Measurements from ENCODE around the gene CDK19. TPM values are rescaled to one million over a fixed set of nuclear protein-coding genes. Genes with fewer than 3 reads are reported as not detected.
A peak's percentile ranks its signal among the peaks of the same experiment; 100 is the strongest.

The CDK19 gene
- total and polyA plus RNA-seq, 2 of the 13 experiments (the other 11 are each of a cell fraction or from before 2014, with no cell fraction given), result 13.4 to 27.0 TPM

DNA sequence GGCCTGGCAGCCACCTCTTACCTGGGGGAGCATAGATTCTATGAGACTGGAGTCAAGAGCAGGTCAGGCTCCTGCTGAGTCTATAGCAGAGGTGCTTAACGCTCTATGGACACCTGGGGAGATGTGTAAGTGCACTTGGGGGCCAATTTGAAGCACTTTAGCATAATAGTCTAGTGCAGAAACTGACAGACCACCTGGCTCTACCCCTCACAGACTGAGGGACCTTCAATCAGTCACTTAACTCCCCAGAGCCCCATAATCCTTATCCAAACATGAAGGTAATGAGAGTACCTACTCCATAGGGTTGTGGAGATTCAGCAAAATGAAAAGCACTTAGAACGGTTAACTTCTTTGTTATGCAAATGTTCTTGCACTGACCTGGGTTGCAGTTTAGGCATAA, 251.6 kb downstream of the CDK19 start:
- 73% methylated on average over 1 of the region's 2 CpGs for WGBS (ENCODE audit: low lambda C conversion rate)
- ATAC-seq, result no peak

DNA sequence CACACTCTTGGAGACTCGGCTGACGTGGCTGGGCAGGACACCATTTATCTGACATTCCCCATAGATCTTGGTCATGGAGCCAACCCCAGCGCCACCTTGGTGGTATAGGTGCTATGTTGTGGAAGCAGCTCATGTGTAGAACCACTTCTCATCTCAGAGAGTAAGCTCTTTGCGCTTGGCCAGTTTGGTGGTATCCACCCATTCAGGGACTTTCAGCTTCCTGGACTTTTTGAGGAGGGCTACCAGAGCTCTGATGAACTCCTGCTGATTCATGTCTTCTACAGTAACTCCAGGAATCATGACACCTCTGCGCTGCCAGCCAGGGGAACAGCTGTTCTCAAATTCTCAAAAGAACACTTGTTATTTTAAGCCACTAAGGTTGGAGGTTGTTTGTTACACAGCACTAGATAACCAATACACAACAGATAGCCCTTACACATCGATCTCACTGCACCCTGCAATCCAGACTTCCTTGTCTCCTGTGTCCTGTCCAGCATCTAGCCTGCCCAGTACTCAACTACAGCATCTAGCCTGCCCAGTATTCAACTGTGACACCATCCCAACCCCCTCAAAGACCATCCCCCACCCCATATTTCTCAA, 252.9 kb downstream of the CDK19 start:
- intact Hi-C loops (cut with micrococcal nuclease; ENCODE audit: unreplicated experiment), result loop anchor here (10.0 kb wide), 1 partner anchor 92 kb away; no protein-coding TSS in a partner anchor
- POLR2A ChIA-PET, result no interaction called here
- no peak for FAIRE-seq
- TF ChIP-seq ZBTB7A (CRISPR knock-in tag; IDR thresholded peaks at IDR 0.05), result no peak
- TF ChIP-seq SP140L (CRISPR knock-in tag; IDR thresholded peaks at IDR 0.05; ENCODE audit: borderline replicate concordance), result no peak
- no peak for TF ChIP-seq SOX13 (IDR thresholded peaks at IDR 0.05)
- no peak for TF ChIP-seq SOX13 (CRISPR knock-in tag; conservative IDR thresholded peaks at IDR 0.05 in 1 of 2, IDR thresholded peaks at IDR 0.05 in 1 of 2)
- TF ChIP-seq ZFY (CRISPR knock-in tag; IDR thresholded peaks at IDR 0.05), result peak; percentile 3; the same call in 1 of the 2 replicates
- no peak for TF ChIP-seq TGIF2 (CRISPR knock-in tag; IDR thresholded peaks at IDR 0.05)
- TF ChIP-seq, protein P1, sequence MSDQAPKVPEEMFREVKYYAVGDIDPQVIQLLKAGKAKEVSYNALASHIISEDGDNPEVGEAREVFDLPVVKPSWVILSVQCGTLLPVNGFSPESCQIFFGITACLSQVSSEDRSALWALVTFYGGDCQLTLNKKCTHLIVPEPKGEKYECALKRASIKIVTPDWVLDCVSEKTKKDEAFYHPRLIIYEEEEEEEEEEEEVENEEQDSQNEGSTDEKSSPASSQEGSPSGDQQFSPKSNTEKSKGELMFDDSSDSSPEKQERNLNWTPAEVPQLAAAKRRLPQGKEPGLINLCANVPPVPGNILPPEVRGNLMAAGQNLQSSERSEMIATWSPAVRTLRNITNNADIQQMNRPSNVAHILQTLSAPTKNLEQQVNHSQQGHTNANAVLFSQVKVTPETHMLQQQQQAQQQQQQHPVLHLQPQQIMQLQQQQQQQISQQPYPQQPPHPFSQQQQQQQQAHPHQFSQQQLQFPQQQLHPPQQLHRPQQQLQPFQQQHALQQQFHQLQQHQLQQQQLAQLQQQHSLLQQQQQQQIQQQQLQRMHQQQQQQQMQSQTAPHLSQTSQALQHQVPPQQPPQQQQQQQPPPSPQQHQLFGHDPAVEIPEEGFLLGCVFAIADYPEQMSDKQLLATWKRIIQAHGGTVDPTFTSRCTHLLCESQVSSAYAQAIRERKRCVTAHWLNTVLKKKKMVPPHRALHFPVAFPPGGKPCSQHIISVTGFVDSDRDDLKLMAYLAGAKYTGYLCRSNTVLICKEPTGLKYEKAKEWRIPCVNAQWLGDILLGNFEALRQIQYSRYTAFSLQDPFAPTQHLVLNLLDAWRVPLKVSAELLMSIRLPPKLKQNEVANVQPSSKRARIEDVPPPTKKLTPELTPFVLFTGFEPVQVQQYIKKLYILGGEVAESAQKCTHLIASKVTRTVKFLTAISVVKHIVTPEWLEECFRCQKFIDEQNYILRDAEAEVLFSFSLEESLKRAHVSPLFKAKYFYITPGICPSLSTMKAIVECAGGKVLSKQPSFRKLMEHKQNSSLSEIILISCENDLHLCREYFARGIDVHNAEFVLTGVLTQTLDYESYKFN (CRISPR knock-in tag; conservative IDR thresholded peaks at IDR 0.05), result no peak
- peak; percentile 34; the same call in 1 of the 2 replicates for TF ChIP-seq CHD4 (IDR thresholded peaks at IDR 0.05; ENCODE audit: borderline replicate concordance, low read length)
- TF ChIP-seq ARNT (IDR thresholded peaks at IDR 0.05), result no peak
- 0 out of 2 replicates have a peak, but pooled peaks have one; percentile 2 for TF ChIP-seq ZFX (CRISPR knock-in tag; IDR thresholded peaks at IDR 0.05; ENCODE audit: low read depth)
- TF ChIP-seq, protein P2, sequence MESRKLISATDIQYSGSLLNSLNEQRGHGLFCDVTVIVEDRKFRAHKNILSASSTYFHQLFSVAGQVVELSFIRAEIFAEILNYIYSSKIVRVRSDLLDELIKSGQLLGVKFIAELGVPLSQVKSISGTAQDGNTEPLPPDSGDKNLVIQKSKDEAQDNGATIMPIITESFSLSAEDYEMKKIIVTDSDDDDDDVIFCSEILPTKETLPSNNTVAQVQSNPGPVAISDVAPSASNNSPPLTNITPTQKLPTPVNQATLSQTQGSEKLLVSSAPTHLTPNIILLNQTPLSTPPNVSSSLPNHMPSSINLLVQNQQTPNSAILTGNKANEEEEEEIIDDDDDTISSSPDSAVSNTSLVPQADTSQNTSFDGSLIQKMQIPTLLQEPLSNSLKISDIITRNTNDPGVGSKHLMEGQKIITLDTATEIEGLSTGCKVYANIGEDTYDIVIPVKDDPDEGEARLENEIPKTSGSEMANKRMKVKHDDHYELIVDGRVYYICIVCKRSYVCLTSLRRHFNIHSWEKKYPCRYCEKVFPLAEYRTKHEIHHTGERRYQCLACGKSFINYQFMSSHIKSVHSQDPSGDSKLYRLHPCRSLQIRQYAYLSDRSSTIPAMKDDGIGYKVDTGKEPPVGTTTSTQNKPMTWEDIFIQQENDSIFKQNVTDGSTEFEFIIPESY (CRISPR knock-in tag; IDR thresholded peaks at IDR 0.05), result peak; percentile 21; the same call in 1 of the 2 replicates
- no peak for TF ChIP-seq ZNF530 (CRISPR knock-in tag; IDR thresholded peaks at IDR 0.05; ENCODE audit: low read depth)

More for the DNA sequence above, 251.6 kb downstream of the CDK19 start:
- Histone ChIP-seq H4K20me1 (ENCODE audit: insufficient read depth, low read length) (no peaks in the 10 kb centered on the region), H3K79me2 (ENCODE audit: insufficient read depth, low read length) (no peaks in the 10 kb centered on the region), H3K27me3 (ENCODE audit: control insufficient read depth in 1 of 2, insufficient read depth in 2 of 2, low read length in 2 of 2) (no peaks in the 10 kb centered on the region), H3K4me2 (ENCODE audit: low read depth, low read length) (no peak overlapping the region), H3K9me3 (ENCODE audit: low read length) (0 out of 2 replicates have a peak, but pooled peaks cover 4% of the 10 kb centered on the region), H3K36me3 (replicated peaks in 1 of 2; ENCODE audit: control insufficient read depth in 1 of 2, insufficient read depth in 2 of 2, low read length in 2 of 2) (no peaks in the 10 kb centered on the region), H3K9ac (ENCODE audit: insufficient read depth, low read depth, low read length) (no peak overlapping the region), H3K27ac (ENCODE audit: extremely low read length, insufficient read depth, low read length) (peak overlapping the region; percentile 38), H3K4me3 (replicated peaks in 1 of 3; ENCODE audit: insufficient read depth in 1 of 3, low read depth in 2 of 3, low read length in 3 of 3) (no peak overlapping the region), H3K4me1 (ENCODE audit: insufficient read depth, low read length) (peaks cover 98% of the 10 kb centered on the region), H2AFZ (ENCODE audit: low read length) (no peak overlapping the region)
- no TSS peak for BruUV-seq (replicated peaks)
- in situ Hi-C loops (cut with HindIII; ENCODE audit: extremely low pct_ligation_motif_present, low pct_unique_long_range_greater_than_20kb), result no loop called here
- peak; percentile 32; the same call in 1 of the 2 replicates for TF ChIP-seq PITX1 (CRISPR knock-in tag; IDR thresholded peaks at IDR 0.05)
- no peak for TF ChIP-seq ZNF451 (CRISPR knock-in tag; IDR thresholded peaks at IDR 0.05)
- FAIRE-seq (no peak), DNase-seq (ENCODE audit: low spot score) (no peak)
- CTCF ChIA-PET (ENCODE audit: low intra/inter-chr PET ratio, low total read pairs), result no interaction called here
- POLR2A ChIA-PET, result no interaction called here
- intact Hi-C loops (cut with micrococcal nuclease; ENCODE audit: unreplicated experiment), result loop anchor here (10.0 kb wide), 1 partner anchor 91 kb away; no protein-coding TSS in a partner anchor

More for the DNA sequence above, 252.9 kb downstream of the CDK19 start:
- H3K9ac ChIP-seq (ENCODE audit: insufficient read depth, low read depth, low read length), result no peak overlapping the region
- H3K27ac ChIP-seq (ENCODE audit: extremely low read length, insufficient read depth, low read length), result peak overlapping the region; percentile 20
- BruUV-seq (replicated peaks), result no TSS peak
- H3K4me1 ChIP-seq (ENCODE audit: insufficient read depth, low read length), result peaks cover 96% of the 10 kb centered on the region
- ATAC-seq, result no peak
- no peaks in the 10 kb centered on the region for H3K27me3 ChIP-seq (ENCODE audit: control insufficient read depth in 1 of 2, insufficient read depth in 2 of 2, low read length in 2 of 2)
- no peak for DNase-seq (ENCODE audit: low spot score)
- H3K36me3 ChIP-seq (replicated peaks in 1 of 2; ENCODE audit: control insufficient read depth in 1 of 2, insufficient read depth in 2 of 2, low read length in 2 of 2), result no peaks in the 10 kb centered on the region
- in situ Hi-C loops (cut with HindIII; ENCODE audit: extremely low pct_ligation_motif_present, low pct_unique_long_range_greater_than_20kb), result no loop called here
- no peak overlapping the region for H3K4me2 ChIP-seq (ENCODE audit: low read depth, low read length)
- CTCF ChIA-PET (ENCODE audit: low intra/inter-chr PET ratio, low total read pairs), result no interaction called here
- WGBS (ENCODE audit: low lambda C conversion rate), result 96% methylated on average over 6 of the region's 6 CpGs
- H4K20me1 ChIP-seq (ENCODE audit: insufficient read depth, low read length), result no peaks in the 10 kb centered on the region
- H3K79me2 ChIP-seq (ENCODE audit: insufficient read depth, low read length), result no peaks in the 10 kb centered on the region
- H3K9me3 ChIP-seq (ENCODE audit: low read length), result 0 out of 2 replicates have a peak, but pooled peaks cover 4% of the 10 kb centered on the region
- H3K4me3 ChIP-seq (replicated peaks in 1 of 3; ENCODE audit: insufficient read depth in 1 of 3, low read depth in 2 of 3, low read length in 3 of 3), result no peak overlapping the region
- no peak overlapping the region for H2AFZ ChIP-seq (ENCODE audit: low read length)

All from HepG2 (cell line).